Thoracic aorta (tissue), 2 donors: ENCODE data around the gene LRP1B. TPM values are rescaled to one million over a fixed set of nuclear protein-coding genes. Genes with fewer than 3 reads are reported as not detected.

Source experiments
- ATAC-seq: fragments of 150-250 bp; one replicate; pipeline ENCODE4 v1.8.0; 2017; ENCODE audit warnings: low read depth; ENCODE audit not compliant: insufficient number of reproducible peaks, low FRiP score
- DNase-seq: peaks from one replicate; pipeline ENCODE4 v3.0.0-alpha.2; 2020; ENCODE audit warnings: low spot score
- H3K27ac ChIP-seq, 2 donors: fragments of 200-600 bp; sonication (generic); 1 replicate in 1 of 2; 2 replicates in 1 of 2; pipeline ENCODE4 v1.5.1; 2016; ENCODE audit warnings: mild to moderate bottlenecking in 2 of 2, moderate library complexity in 2 of 2
- H3K27me3 ChIP-seq: fragments of 200-600 bp; sonication (generic); replicated peaks from 2 replicates; pipeline ENCODE4 v1.6.0; 2016; ENCODE audit warnings: mild to moderate bottlenecking; ENCODE audit not compliant: insufficient read depth
- H3K36me3 ChIP-seq: fragments of 200-600 bp; sonication (generic); one replicate; pipeline ENCODE4 v1.5.1; 2016
- H3K4me1 ChIP-seq, 2 donors: fragments of 200-600 bp; sonication (generic); 1 replicate in 1 of 2; 2 replicates in 1 of 2; pipeline versions ENCODE4 v1.5.1 to v1.6.0; 2016; ENCODE audit warnings: low read depth in 2 of 2, mild to moderate bottlenecking in 1 of 2; ENCODE audit not compliant: control insufficient read depth in 1 of 2
- H3K4me3 ChIP-seq: fragments of 200-600 bp; sonication (generic); 2 replicates; pipeline ENCODE4 v1.5.1; 2016; ENCODE audit warnings: mild to moderate bottlenecking
- H3K9me3 ChIP-seq: fragments of 200-600 bp; sonication (generic); 2 replicates; pipeline ENCODE4 v1.5.1; 2016
- CTCF ChIP-seq: fragments of 200-600 bp; sonication (generic); IDR thresholded peaks from one replicate; pipeline ENCODE4 v1.5.1; 2019; ENCODE audit warnings: antibody characterized with exemption
- total RNA-seq, 2 donors: library from RNA; depleted of rRNA; stranded (reverse); fragments of >200 nt; gene quantifications; one replicate each; pipeline versions ENCODE4 v1.1.0 to v1.2.3, GENCODE V29; 2016

LRP1B gene
- total RNA-seq, 2 donors from 2014 or later, result 0.27 to 0.28 TPM

- DNase-seq, result no peak
- TF ChIP-seq CTCF, result no peak
- H3K4me3 ChIP-seq, result no peak overlapping the region
- H3K27ac ChIP-seq, result no peak overlapping the region
- no peaks in the 10 kb centered on the region for H3K4me1 ChIP-seq
- H3K36me3 ChIP-seq, result no peaks in the 10 kb centered on the region
- ATAC-seq, result no peak
- no peaks in the 10 kb centered on the region for H3K9me3 ChIP-seq
- no peaks in the 10 kb centered on the region for H3K27me3 ChIP-seq
These were observed 601.2 kb downstream of the LRP1B start for GRCh38 chr2:141529659-141530058.

GRCh38 chr2:141528990-141529389 lies 601.8 kb downstream of the LRP1B start:
- ATAC-seq, result no peak
- H3K4me1 ChIP-seq, result no peaks in the 10 kb centered on the region

GRCh38 chr2:141526760-141527159 lies 604.1 kb downstream of the LRP1B start:
- DNase-seq (no peak), ATAC-seq (no peak)
- Histone ChIP-seq H3K27ac (no peak overlapping the region), H3K36me3 (no peaks in the 10 kb centered on the region), H3K9me3 (no peaks in the 10 kb centered on the region), H3K4me1 (no peaks in the 10 kb centered on the region), H3K4me3 (no peak overlapping the region), H3K27me3 (no peaks in the 10 kb centered on the region)
- TF ChIP-seq CTCF, result no peak

More at GRCh38 chr2:141528990-141529389, 601.8 kb downstream of the LRP1B start:
- DNase-seq, result no peak
- no peaks in the 10 kb centered on the region for H3K36me3 ChIP-seq
- no peak for TF ChIP-seq CTCF
- no peaks in the 10 kb centered on the region for H3K9me3 ChIP-seq
- no peak overlapping the region for H3K4me3 ChIP-seq
- no peak overlapping the region for H3K27ac ChIP-seq
- no peaks in the 10 kb centered on the region for H3K27me3 ChIP-seq

- Histone ChIP-seq H3K9me3 (no peaks in the 10 kb centered on the region), H3K4me3 (no peak overlapping the region), H3K36me3 (no peaks in the 10 kb centered on the region), H3K27me3 (no peaks in the 10 kb centered on the region), H3K27ac (no peak overlapping the region), H3K4me1 (no peaks in the 10 kb centered on the region)
- no peak for TF ChIP-seq CTCF
- no peak for ATAC-seq
- no peak for DNase-seq
These were observed 606.0 kb downstream of the LRP1B start for GRCh38 chr2:141524777-141525176.

- Histone ChIP-seq H3K36me3 (no peaks in the 10 kb centered on the region), H3K27me3 (no peaks in the 10 kb centered on the region), H3K27ac (no peak overlapping the region), H3K4me1 (no peaks in the 10 kb centered on the region), H3K9me3 (no peaks in the 10 kb centered on the region), H3K4me3 (no peak overlapping the region)
- no peak for TF ChIP-seq CTCF
- no peak for DNase-seq
- ATAC-seq, result no peak
These were observed 607.6 kb downstream of the LRP1B start for GRCh38 chr2:141523199-141523598.
